Measurements from ENCODE around the gene ZC3HAV1. TPM values are rescaled to one million over a fixed set of nuclear protein-coding genes. Genes with fewer than 3 reads are reported as not detected.
"Not testable (repeated sequence)": the region's sequence is repeated elsewhere in the genome, so short reads cannot be mapped to it uniquely, and the experiment has no call there.

Gene ZC3HAV1
- polyA plus RNA-seq, 3 donors, result 4.8 to 12.6 (median 8.2) TPM

- WGBS, 3 donors, result 90 to 95% (median 94%) methylated on average over 3 of the region's 3 CpGs
- no peak overlapping the region for H3K27ac ChIP-seq (ENCODE audit: low read depth, low read length)
Measured at GRCh38 chr7:139115104-139115503, 5.6 kb upstream of the ZC3HAV1 start.

GRCh38 chr7:139114585-139114984 is 5.1 kb upstream of the ZC3HAV1 start:
- no peak overlapping the region for H3K27ac ChIP-seq (ENCODE audit: low read depth, low read length)
- 80 to 90% (median 89%) methylated on average over 5 of the region's 5 CpGs for WGBS, 3 donors

- WGBS, 3 donors, result 90 to 93% (median 92%) methylated on average over 3 of the region's 3 CpGs
- no peak overlapping the region for H3K27ac ChIP-seq (ENCODE audit: low read depth, low read length)
Measured at GRCh38 chr7:139114018-139114417, 4.5 kb upstream of the ZC3HAV1 start.

- no peak overlapping the region for H3K27ac ChIP-seq (ENCODE audit: low read depth, low read length)
- 84 to 92% (median 91%) methylated on average over 2 of the region's 2 CpGs for WGBS, 3 donors
Measured at GRCh38 chr7:139112741-139113250, 3.3 kb upstream of the ZC3HAV1 start.

- H3K27ac ChIP-seq (ENCODE audit: low read depth, low read length), result no peak overlapping the region
- WGBS, 3 donors, result 93 to 96% (median 96%) methylated on average over 3 of the region's 3 CpGs
Measured at GRCh38 chr7:139112316-139112715, 2.8 kb upstream of the ZC3HAV1 start.

- no peak overlapping the region for H3K27ac ChIP-seq (ENCODE audit: low read depth, low read length)
- 89 to 98% (median 93%) methylated on average over 4 of the region's 4 CpGs for WGBS, 3 donors
Measured at GRCh38 chr7:139111811-139112301, 2.3 kb upstream of the ZC3HAV1 start.

- no peak overlapping the region for H3K27ac ChIP-seq (ENCODE audit: low read depth, low read length)
- WGBS, 3 donors, result 93 to 100% (median 95%) methylated on average over 1 of the region's 1 CpG
Measured at GRCh38 chr7:139111147-139111546, 1.6 kb upstream of the ZC3HAV1 start.

GRCh38 chr7:139109983-139110411 is 477 bp upstream of the ZC3HAV1 start:
- peak overlapping the region; percentile 97 for H3K27ac ChIP-seq (ENCODE audit: low read depth, low read length)
- 9 to 15% (median 15%) methylated on average over 16 of the region's 16 CpGs for WGBS, 3 donors

GRCh38 chr7:139108266-139109187 is 993 bp downstream of the ZC3HAV1 start:
- WGBS, 3 donors, result 0 to 1% (median 1%) methylated on average over 61 of the region's 61 CpGs
- peak overlapping the region; percentile 97 for H3K27ac ChIP-seq (ENCODE audit: low read depth, low read length)

GRCh38 chr7:139106959-139107358 is 2.6 kb downstream of the ZC3HAV1 start:
- no peak overlapping the region for H3K27ac ChIP-seq (ENCODE audit: low read depth, low read length)
- 25 to 56% (median 35%) methylated on average over 2 of the region's 2 CpGs for WGBS, 3 donors

GRCh38 chr7:139106227-139106626 is 3.3 kb downstream of the ZC3HAV1 start:
- not testable (repeated sequence) for H3K27ac ChIP-seq (ENCODE audit: low read depth, low read length)
- 38 to 83% (median 41%) methylated on average over 7 of the region's 7 CpGs for WGBS, 3 donors

- WGBS, 3 donors, result 31 to 51% (median 32%) methylated on average over 3 of the region's 3 CpGs
- H3K27ac ChIP-seq (ENCODE audit: low read depth, low read length), result no peak overlapping the region
Measured at GRCh38 chr7:139105484-139105883, 4.0 kb downstream of the ZC3HAV1 start.

GRCh38 chr7:139104091-139104450 is 5.4 kb downstream of the ZC3HAV1 start:
- 44 to 84% (median 48%) methylated on average over 8 of the region's 8 CpGs for WGBS, 3 donors
- H3K27ac ChIP-seq (ENCODE audit: low read depth, low read length), result no peak overlapping the region

- WGBS, 3 donors, result 46 to 51% (median 48%) methylated on average over 5 of the region's 5 CpGs
- H3K27ac ChIP-seq (ENCODE audit: low read depth, low read length), result no peak overlapping the region
Measured at GRCh38 chr7:139103057-139103815, 6.3 kb downstream of the ZC3HAV1 start.

GRCh38 chr7:139101637-139102158 is 7.8 kb downstream of the ZC3HAV1 start:
- WGBS, 3 donors, result 83 to 93% (median 92%) methylated on average over 1 to 2 of the region's 4 CpGs
- H3K27ac ChIP-seq (ENCODE audit: low read depth, low read length), result not testable (repeated sequence)

- no peak overlapping the region for H3K27ac ChIP-seq (ENCODE audit: low read depth, low read length)
- 68 to 83% (median 72%) methylated on average over 8 of the region's 8 CpGs for WGBS, 3 donors
Measured at GRCh38 chr7:139099172-139099947, 10.2 kb downstream of the ZC3HAV1 start.

- no peak overlapping the region for H3K27ac ChIP-seq (ENCODE audit: low read depth, low read length)
- WGBS, 3 donors, result 41 to 88% (median 47%) methylated on average over 13 of the region's 13 CpGs
Measured at GRCh38 chr7:139095194-139095659, 14.3 kb downstream of the ZC3HAV1 start.

- WGBS, 3 donors, result 33 to 73% (median 37%) methylated on average over 9 of the region's 9 CpGs
- H3K27ac ChIP-seq (ENCODE audit: low read depth, low read length), result no peak overlapping the region
Measured at GRCh38 chr7:139094596-139094995, 14.9 kb downstream of the ZC3HAV1 start.

All from adipose tissue (tissue), 3 donors.